ENCODE results near the gene MPND. TPM values are rescaled to one million over a fixed set of nuclear protein-coding genes. Genes with fewer than 3 reads are reported as not detected.

Gene MPND
- total RNA-seq, 4 donors from 2014 or later: 6.5 to 9.5 (median 8.9) TPM

DNA sequence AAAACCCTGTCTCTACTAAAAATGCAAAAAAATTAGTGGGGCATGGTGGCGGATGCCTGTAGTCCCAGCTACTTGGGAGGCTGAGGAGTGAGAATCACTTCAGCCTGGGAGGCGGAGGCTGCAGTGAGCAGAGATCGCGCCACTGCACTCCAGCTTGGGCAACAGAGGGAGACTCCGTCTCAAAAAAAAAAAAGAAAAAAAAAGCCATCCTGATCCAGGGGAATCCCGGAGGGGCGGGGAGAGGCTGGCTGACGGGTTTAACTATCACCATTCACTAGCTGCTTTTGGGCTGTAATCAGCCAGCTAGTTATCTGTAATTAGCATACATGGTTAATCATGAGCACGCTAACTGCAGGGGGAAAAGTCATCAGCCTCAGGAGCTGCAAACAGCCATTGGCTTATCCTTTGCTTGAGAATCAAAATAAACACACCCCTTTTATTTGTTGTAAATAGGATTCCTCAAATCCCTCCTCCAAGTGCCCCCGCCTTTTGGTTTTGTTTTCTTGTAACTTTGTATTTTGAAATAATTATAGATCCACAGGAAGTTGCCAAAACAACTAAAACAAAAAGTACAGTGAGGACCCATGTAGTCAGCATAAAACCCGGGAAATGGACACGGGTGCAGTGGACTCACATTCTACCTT lies 29.4 kb upstream of the MPND start:
- 28% methylated on average over 12 of the region's 12 CpGs for WGBS
- no peak for TF ChIP-seq POLR2A (IDR thresholded peaks at IDR 0.05)
- no peak for TF ChIP-seq EP300 (IDR thresholded peaks at IDR 0.05)
- no peak for TF ChIP-seq POLR2AphosphoS5 (IDR thresholded peaks at IDR 0.05)
- TF ChIP-seq CTCF (IDR thresholded peaks at IDR 0.05): no peak

DNA sequence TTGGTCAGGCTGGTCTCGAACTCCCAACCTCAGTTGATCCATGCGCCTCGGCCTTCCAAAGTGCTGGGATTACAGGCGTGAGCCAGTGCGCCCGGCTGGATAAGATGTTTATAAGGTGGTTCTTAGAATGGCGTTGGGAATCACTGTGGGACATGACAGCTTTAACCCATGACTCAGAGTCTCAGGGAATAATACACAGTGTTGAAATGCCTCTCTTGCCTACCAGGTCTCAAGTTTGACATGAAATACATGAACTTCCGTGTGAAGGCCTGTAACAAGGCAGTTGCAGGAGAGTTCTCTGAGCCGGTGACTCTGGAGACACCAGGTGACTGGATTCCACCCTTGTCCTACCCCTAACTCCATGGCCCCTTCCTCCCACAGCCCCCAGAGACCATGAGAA lies 26.4 kb upstream of the MPND start:
- no peaks in the 10 kb centered on the region for H3K27me3 ChIP-seq
- WGBS: 85% methylated on average over 7 of the region's 9 CpGs
- no peaks in the 10 kb centered on the region for H3K36me3 ChIP-seq
- H3K4me3 ChIP-seq: no peak overlapping the region
- no peak overlapping the region for H3K27ac ChIP-seq
- peaks cover 7% of the 10 kb centered on the region for H3K4me1 ChIP-seq
- TF ChIP-seq EP300 (IDR thresholded peaks at IDR 0.05) (no peak), CTCF (IDR thresholded peaks at IDR 0.05) (no peak), POLR2AphosphoS5 (IDR thresholded peaks at IDR 0.05) (no peak), POLR2A (IDR thresholded peaks at IDR 0.05) (no peak)
- no peaks in the 10 kb centered on the region for H3K9me3 ChIP-seq
- DNase-seq (ENCODE audit: low spot score in 2 of 2): no peak

More for the DNA sequence above, 29.4 kb upstream of the MPND start:
- Histone ChIP-seq H3K27me3 (no peaks in the 10 kb centered on the region), H3K4me3 (no peak overlapping the region), H3K36me3 (no peaks in the 10 kb centered on the region), H3K9me3 (no peaks in the 10 kb centered on the region), H3K27ac (no peak overlapping the region), H3K4me1 (peaks cover 7% of the 10 kb centered on the region)
- DNase-seq (ENCODE audit: low spot score in 2 of 2): no peak

DNA sequence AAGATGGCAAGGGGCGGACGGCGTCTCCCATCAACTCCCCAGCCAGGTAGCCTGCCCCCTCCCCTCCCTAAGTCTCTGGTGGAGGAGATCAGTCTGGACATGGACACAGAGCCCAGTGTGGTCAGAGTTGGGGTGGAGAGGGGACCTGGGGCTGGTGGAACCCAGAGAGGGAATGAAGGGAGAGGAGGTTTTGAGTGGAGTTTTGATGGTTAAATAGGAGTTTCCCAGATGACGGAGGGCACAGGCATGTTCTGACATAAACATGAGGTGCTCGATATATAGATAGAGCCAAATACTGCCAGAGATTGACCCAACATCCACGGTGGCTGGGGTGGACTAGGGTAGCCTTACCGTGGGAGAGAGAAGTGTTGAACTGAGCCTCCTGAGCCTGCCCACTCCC lies 24.9 kb upstream of the MPND start:
- H3K4me1 ChIP-seq: peaks cover 7% of the 10 kb centered on the region
- TF ChIP-seq POLR2AphosphoS5 (IDR thresholded peaks at IDR 0.05): no peak
- no peak for TF ChIP-seq EP300 (IDR thresholded peaks at IDR 0.05)
- TF ChIP-seq POLR2A (IDR thresholded peaks at IDR 0.05): no peak
- TF ChIP-seq CTCF (IDR thresholded peaks at IDR 0.05): no peak
- H3K27ac ChIP-seq: no peak overlapping the region
- H3K27me3 ChIP-seq: no peaks in the 10 kb centered on the region
- H3K36me3 ChIP-seq: no peaks in the 10 kb centered on the region
- H3K4me3 ChIP-seq: no peak overlapping the region
- WGBS: 90% methylated on average over 7 of the region's 7 CpGs
- no peaks in the 10 kb centered on the region for H3K9me3 ChIP-seq
- DNase-seq (ENCODE audit: low spot score in 2 of 2): no peak

DNA sequence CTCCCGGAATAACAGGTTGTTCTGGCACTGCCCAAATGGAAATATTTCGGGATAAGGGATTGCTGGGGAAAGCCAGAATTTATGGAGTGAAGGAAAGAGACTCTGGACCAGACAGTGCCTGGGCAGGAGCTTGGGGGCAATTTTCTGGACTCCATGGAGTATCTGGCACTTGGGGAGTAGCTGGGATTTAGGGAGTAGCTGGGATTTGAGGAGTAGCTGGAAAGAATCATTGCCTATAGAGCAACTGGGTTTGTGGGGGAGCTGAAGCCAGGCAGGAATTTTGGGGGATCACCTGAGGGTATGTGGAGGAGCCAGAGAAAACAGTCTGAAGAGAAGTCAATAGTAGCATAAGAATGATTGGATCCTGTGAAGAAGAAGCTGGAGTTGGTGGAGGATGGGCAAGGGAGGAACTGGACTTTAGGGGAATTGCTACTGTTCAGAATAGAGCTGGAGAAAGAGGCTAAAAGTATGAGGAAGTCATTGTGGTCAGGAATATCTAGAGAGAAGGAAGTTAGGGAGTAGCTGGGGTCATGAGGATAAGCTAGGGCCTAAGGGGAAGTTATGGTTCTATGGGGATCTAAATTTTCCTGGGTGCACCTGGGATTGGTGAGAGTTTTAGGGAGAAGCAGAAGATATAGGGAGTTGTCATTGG lies 24.2 kb upstream of the MPND start:
- H3K36me3 ChIP-seq: no peaks in the 10 kb centered on the region
- H3K4me1 ChIP-seq: peaks cover 5% of the 10 kb centered on the region
- no peak overlapping the region for H3K27ac ChIP-seq
- no peak overlapping the region for H3K4me3 ChIP-seq
- TF ChIP-seq EP300 (IDR thresholded peaks at IDR 0.05) (no peak), CTCF (IDR thresholded peaks at IDR 0.05) (no peak)
- no peaks in the 10 kb centered on the region for H3K27me3 ChIP-seq
- no peak for DNase-seq (ENCODE audit: low spot score in 2 of 2)
- WGBS: 90% methylated on average over 2 of the region's 2 CpGs
- no peaks in the 10 kb centered on the region for H3K9me3 ChIP-seq

DNA sequence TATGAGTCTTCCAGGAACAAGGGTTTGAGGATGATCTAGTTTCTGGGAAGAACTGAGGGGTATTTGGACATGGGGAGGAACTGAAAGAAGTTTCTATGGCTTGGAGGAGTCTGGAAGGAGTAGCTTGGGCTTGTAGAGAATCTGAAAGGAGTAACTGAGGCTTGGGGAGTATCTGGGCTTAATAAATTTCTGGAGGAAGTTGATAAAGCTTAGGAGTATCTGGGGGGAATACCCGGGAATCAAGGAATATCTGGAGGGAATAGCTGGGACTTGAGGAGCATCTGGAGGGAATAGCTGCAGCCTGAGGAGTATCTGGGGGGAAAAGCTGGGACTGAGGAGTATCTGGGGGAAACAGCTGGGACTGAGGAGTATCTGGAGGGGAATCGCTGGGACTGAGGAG lies 22.9 kb upstream of the MPND start:
- H3K4me3 ChIP-seq: no peak overlapping the region
- no peaks in the 10 kb centered on the region for H3K36me3 ChIP-seq
- H3K27ac ChIP-seq: no peak overlapping the region
- 88% methylated on average over 2 of the region's 2 CpGs for WGBS
- H3K9me3 ChIP-seq: no peaks in the 10 kb centered on the region
- H3K4me1 ChIP-seq: no peaks in the 10 kb centered on the region
- DNase-seq (ENCODE audit: low spot score in 2 of 2): no peak
- no peaks in the 10 kb centered on the region for H3K27me3 ChIP-seq
- TF ChIP-seq EP300 (IDR thresholded peaks at IDR 0.05) (no peak), CTCF (IDR thresholded peaks at IDR 0.05) (no peak), POLR2AphosphoS5 (IDR thresholded peaks at IDR 0.05) (no peak), POLR2A (IDR thresholded peaks at IDR 0.05) (no peak)
